Stomach (tissue), 9 donors: ENCODE results near the gene ATXN10. TPM values are rescaled to one million over a fixed set of nuclear protein-coding genes. Genes with fewer than 3 reads are reported as not detected.

Experiments
- DNase-seq, 2 donors: peaks; one replicate each; pipeline versions ENCODE4 v3.0.0 to v3.0.0-alpha.2; 2013 to 2019
- H3K27ac ChIP-seq, 5 donors: fragments of 200-600 bp in 4 of 5; sonication (generic) in 4 of 5; one replicate each; pipeline ENCODE4 v1.5.1; 2013 to 2019; ENCODE audit warnings: mild to moderate bottlenecking in 1 of 5, moderate library complexity in 1 of 5
- H3K27me3 ChIP-seq, 3 donors: fragments of 200-600 bp; sonication (generic); one replicate each; pipeline ENCODE4 v1.5.1; 2017 to 2019; ENCODE audit warnings: mixed run types in 1 of 3
- H3K36me3 ChIP-seq, 4 donors: fragments of 200-600 bp; sonication (generic); 1 replicate in 3 of 4; 2 replicates in 1 of 4; pipeline ENCODE4 v1.5.1; 2016 to 2019
- H3K4me1 ChIP-seq, 4 donors: fragments of 200-600 bp; sonication (generic); one replicate each; pipeline ENCODE4 v1.5.1; 2016 to 2019
- H3K4me3 ChIP-seq, 4 donors: fragments of 200-600 bp; sonication (generic) in 3 of 4; one replicate each; pipeline ENCODE4 v1.5.1; 2016 to 2019; ENCODE audit warnings: mild to moderate bottlenecking in 1 of 4
- H3K9me3 ChIP-seq, 4 donors: fragments of 200-600 bp; sonication (generic); one replicate each; pipeline ENCODE4 v1.5.1; 2016 to 2019
- CTCF ChIP-seq, 7 experiments: fragments of 450-650 bp in 4 of 7; fragments of 200-600 bp in 3 of 7; sonication (generic) in 3 of 7; IDR thresholded peaks; one replicate each; pipeline ENCODE4 v1.5.1; 2016 to 2019; ENCODE audit warnings: antibody characterized with exemption in 7 of 7, control low read depth in 2 of 7, mild to moderate bottlenecking in 1 of 7
- EP300 ChIP-seq: sonication (generic); formaldehyde crosslinking; IDR thresholded peaks from one replicate; pipeline ENCODE4 v1.6.1; 2017; ENCODE audit warnings: antibody characterized with exemption
- POLR2A ChIP-seq, 4 donors: fragments of 450-650 bp; IDR thresholded peaks; one replicate each; pipeline ENCODE4 v1.6.1; 2016; ENCODE audit warnings: antibody characterized with exemption in 4 of 4, control low read depth in 2 of 4, mild to moderate bottlenecking in 1 of 4, moderate library complexity in 1 of 4
- POLR2AphosphoS5 ChIP-seq, 3 donors: sonication (generic); formaldehyde crosslinking; IDR thresholded peaks; one replicate each; pipeline ENCODE4 v1.6.1; 2016; ENCODE audit warnings: antibody characterized with exemption in 3 of 3
- WGBS, 5 donors: extraction: QIAGEN DNeasy Blood & Tissue Kit in 3 of 5; methylation state at CpG; one replicate each; pipeline versions ENCODE4 v1.1.5 to v1.1.7; 2013 to 2018; 5-methylcytosine and 5-hydroxymethylcytosine counted together
- intact Hi-C: fragments of 100-400 bp; cut with DNase I; formaldehyde crosslinking; loops from one replicate; pipeline ENCODE4 v1.15.1; 2023; ENCODE audit warnings: low total_unique reads
- polyA plus RNA-seq, 3 donors: library from polyadenylated mRNA; stranded (reverse); fragments of 200-250 nt; gene quantifications; one replicate each; pipeline ENCODE4 v1.2.3, GENCODE V29; 2013
- total RNA-seq, 5 donors: library from RNA; depleted of rRNA; stranded (reverse); fragments of >200 nt; gene quantifications; one replicate each; pipeline versions ENCODE4 v1.1.0 to v1.2.3, GENCODE V29; 2014 to 2016
- donor health status: healthy with polysubstance abuse.
- donor health status: Bipolar disorder and iron deficiency.
- donor health status: healthy.

ATXN10 gene
- total and polyA plus RNA-seq, 8 donors, result 36.5 to 171 (median 89.4) TPM

GRCh38 chr22:45832180-45832579 is 160.5 kb downstream of the ATXN10 start:
- no peaks in the 10 kb centered on the region for H3K9me3 ChIP-seq
- no peak overlapping the region for H3K27ac ChIP-seq
- H3K4me1 ChIP-seq, result no peaks in the 10 kb centered on the region
- H3K27me3 ChIP-seq, result no peaks in the 10 kb centered on the region
- no peak overlapping the region for H3K4me3 ChIP-seq
- no peak for DNase-seq
- no peak for TF ChIP-seq EP300
- no peak for TF ChIP-seq POLR2A (IDR thresholded peaks at IDR 0.05)
- no peak for TF ChIP-seq CTCF (IDR thresholded peaks at IDR 0.05)
- TF ChIP-seq POLR2AphosphoS5 (IDR thresholded peaks at IDR 0.05), result no peak
- intact Hi-C loops, result no loop called here
- 84 to 91% (median 88%) methylated on average over 2 of the region's 2 CpGs for WGBS, 5 donors
- H3K36me3 ChIP-seq, result peaks cover 0 to 25% (median 16%) of the 10 kb centered on the region in 4 donors

GRCh38 chr22:45832959-45833580 is 161.4 kb downstream of the ATXN10 start:
- intact Hi-C loops, result no loop called here
- WGBS, 5 donors, result 86 to 92% (median 89%) methylated on average over 8 of the region's 8 CpGs

GRCh38 chr22:45833613-45834012 is 162.0 kb downstream of the ATXN10 start:
- intact Hi-C loops, result no loop called here
- WGBS, 5 donors, result 82 to 90% (median 85%) methylated on average over 14 of the region's 14 CpGs
- Histone ChIP-seq H3K27ac (no peak overlapping the region), H3K9me3 (no peaks in the 10 kb centered on the region), H3K27me3 (no peaks in the 10 kb centered on the region), H3K4me3 (no peak overlapping the region), H3K36me3 (peaks cover 0 to 25% (median 16%) of the 10 kb centered on the region in 4 donors), H3K4me1 (no peaks in the 10 kb centered on the region)
- no peak for DNase-seq
- no peak for TF ChIP-seq CTCF (IDR thresholded peaks at IDR 0.05)
- TF ChIP-seq EP300, result no peak
- TF ChIP-seq POLR2A (IDR thresholded peaks at IDR 0.05), result no peak
- TF ChIP-seq POLR2AphosphoS5 (IDR thresholded peaks at IDR 0.05), result no peak

More at GRCh38 chr22:45832959-45833580, 161.4 kb downstream of the ATXN10 start:
- H3K27ac ChIP-seq, result no peak overlapping the region
- no peaks in the 10 kb centered on the region for H3K27me3 ChIP-seq
- no peaks in the 10 kb centered on the region for H3K9me3 ChIP-seq
- no peak overlapping the region for H3K4me3 ChIP-seq
- TF ChIP-seq POLR2AphosphoS5 (IDR thresholded peaks at IDR 0.05) (no peak), EP300 (no peak), CTCF (IDR thresholded peaks at IDR 0.05) (no peak), POLR2A (IDR thresholded peaks at IDR 0.05) (no peak)
- H3K36me3 ChIP-seq, result peaks cover 0 to 25% (median 16%) of the 10 kb centered on the region in 4 donors
- no peaks in the 10 kb centered on the region for H3K4me1 ChIP-seq
- DNase-seq, result no peak

- no peak for DNase-seq
- Histone ChIP-seq H3K9me3 (no peaks in the 10 kb centered on the region), H3K27ac (no peak overlapping the region), H3K27me3 (no peaks in the 10 kb centered on the region), H3K36me3 (peaks cover 0 to 25% (median 16%) of the 10 kb centered on the region in 4 donors), H3K4me1 (no peaks in the 10 kb centered on the region), H3K4me3 (no peak overlapping the region)
- TF ChIP-seq POLR2AphosphoS5 (IDR thresholded peaks at IDR 0.05) (no peak), POLR2A (IDR thresholded peaks at IDR 0.05) (no peak), EP300 (no peak), CTCF (IDR thresholded peaks at IDR 0.05) (no peak)
- WGBS, 5 donors, result 53 to 85% (median 69%) methylated on average over 5 of the region's 5 CpGs
- intact Hi-C loops, result no loop called here
Measured at GRCh38 chr22:45834241-45834640, 162.6 kb downstream of the ATXN10 start.
